Stomach (tissue), 9 donors: ENCODE data around the gene NTF3. TPM values are rescaled to one million over a fixed set of nuclear protein-coding genes. Genes with fewer than 3 reads are reported as not detected.
A peak's percentile ranks its signal among the peaks of the same experiment; 100 is the strongest.

ENCODE experiments used
- DNase-seq, 2 donors: peaks; one replicate each; pipeline versions ENCODE4 v3.0.0 to v3.0.0-alpha.2; 2013 to 2019
- H3K27ac ChIP-seq, 5 donors: fragments of 200-600 bp in 4 of 5; sonication (generic) in 4 of 5; one replicate each; pipeline ENCODE4 v1.5.1; 2013 to 2019; ENCODE audit warnings: mild to moderate bottlenecking in 1 of 5, moderate library complexity in 1 of 5
- H3K27me3 ChIP-seq, 3 donors: fragments of 200-600 bp; sonication (generic); one replicate each; pipeline ENCODE4 v1.5.1; 2017 to 2019; ENCODE audit warnings: mixed run types in 1 of 3
- H3K36me3 ChIP-seq, 4 donors: fragments of 200-600 bp; sonication (generic); 1 replicate in 3 of 4; 2 replicates in 1 of 4; pipeline ENCODE4 v1.5.1; 2016 to 2019
- H3K4me1 ChIP-seq, 4 donors: fragments of 200-600 bp; sonication (generic); one replicate each; pipeline ENCODE4 v1.5.1; 2016 to 2019
- H3K4me3 ChIP-seq, 4 donors: fragments of 200-600 bp; sonication (generic) in 3 of 4; one replicate each; pipeline ENCODE4 v1.5.1; 2016 to 2019; ENCODE audit warnings: mild to moderate bottlenecking in 1 of 4
- H3K9me3 ChIP-seq, 4 donors: fragments of 200-600 bp; sonication (generic); one replicate each; pipeline ENCODE4 v1.5.1; 2016 to 2019
- EP300 ChIP-seq: sonication (generic); formaldehyde crosslinking; IDR thresholded peaks from one replicate; pipeline ENCODE4 v1.6.1; 2017; ENCODE audit warnings: antibody characterized with exemption
- POLR2A ChIP-seq, 4 donors: fragments of 450-650 bp; IDR thresholded peaks; one replicate each; pipeline ENCODE4 v1.6.1; 2016; ENCODE audit warnings: antibody characterized with exemption in 4 of 4, control low read depth in 2 of 4, mild to moderate bottlenecking in 1 of 4, moderate library complexity in 1 of 4
- POLR2AphosphoS5 ChIP-seq, 3 donors: sonication (generic); formaldehyde crosslinking; IDR thresholded peaks; one replicate each; pipeline ENCODE4 v1.6.1; 2016; ENCODE audit warnings: antibody characterized with exemption in 3 of 3
- WGBS, 5 donors: extraction: QIAGEN DNeasy Blood & Tissue Kit in 3 of 5; methylation state at CpG; one replicate each; pipeline versions ENCODE4 v1.1.5 to v1.1.7; 2013 to 2018; 5-methylcytosine and 5-hydroxymethylcytosine counted together
- intact Hi-C: fragments of 100-400 bp; cut with DNase I; formaldehyde crosslinking; loops from one replicate; pipeline ENCODE4 v1.15.1; 2023; ENCODE audit warnings: low total_unique reads
- polyA plus RNA-seq, 3 donors: library from polyadenylated mRNA; stranded (reverse); fragments of 200-250 nt; gene quantifications; one replicate each; pipeline ENCODE4 v1.2.3, GENCODE V29; 2013
- total RNA-seq, 5 donors: library from RNA; depleted of rRNA; stranded (reverse); fragments of >200 nt; gene quantifications; one replicate each; pipeline versions ENCODE4 v1.1.0 to v1.2.3, GENCODE V29; 2014 to 2016
- TF ChIP-seq, protein P1 (sequence below), 7 experiments: fragments of 450-650 bp in 4 of 7; fragments of 200-600 bp in 3 of 7; sonication (generic) in 3 of 7; IDR thresholded peaks; one replicate each; pipeline ENCODE4 v1.5.1; 2016 to 2019; ENCODE audit warnings: antibody characterized with exemption in 7 of 7, control low read depth in 2 of 7, mild to moderate bottlenecking in 1 of 7
- donor health status: healthy with polysubstance abuse.
- donor health status: Bipolar disorder and iron deficiency.
- donor health status: healthy.

Gene NTF3
- total and polyA plus RNA-seq, 8 donors: 0.87 to 7.3 (median 4.0) TPM; not detected in 3

DNA sequence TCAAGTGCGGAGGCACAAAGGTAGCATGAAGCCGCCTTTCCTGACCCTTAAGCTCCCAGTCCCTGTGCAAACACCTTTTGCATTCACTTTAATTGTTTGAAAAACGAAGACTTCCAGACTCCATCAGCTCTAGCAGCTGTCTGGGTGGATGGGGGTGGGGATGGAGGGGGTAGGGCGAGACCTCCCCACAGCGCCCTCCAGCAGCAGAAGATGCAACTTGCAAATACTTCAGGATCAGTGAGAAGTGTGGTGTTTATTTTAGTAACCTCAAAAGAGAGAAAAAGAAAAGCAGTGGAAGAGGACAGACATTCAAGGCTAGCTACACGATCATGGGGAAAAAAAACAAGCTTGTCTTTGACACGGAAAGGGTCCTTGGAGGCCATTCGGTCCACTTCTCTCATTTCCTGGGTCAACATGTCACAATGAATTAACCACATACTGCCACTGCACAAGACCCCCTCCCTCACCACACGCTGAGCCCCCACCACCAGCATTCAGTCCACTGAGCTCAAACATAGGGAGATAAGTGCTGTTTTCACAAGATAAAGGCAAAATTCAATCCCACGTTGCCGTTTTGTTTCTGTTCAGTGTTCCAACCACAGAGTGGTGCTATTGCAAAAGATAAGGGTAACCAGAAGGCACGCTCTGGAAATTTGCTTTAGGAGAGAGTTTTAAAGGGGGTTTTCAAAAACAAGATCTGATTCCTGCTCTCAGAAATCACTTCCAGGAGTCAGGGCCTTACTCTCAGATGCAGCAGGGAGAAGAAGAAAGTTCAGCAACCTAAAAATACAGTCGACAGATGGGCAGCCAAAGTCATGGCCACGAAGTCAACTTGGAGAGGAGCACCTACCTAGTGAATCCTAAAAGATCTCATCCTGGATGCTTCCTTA lies 3.3 kb upstream of the NTF3 start:
- no peak overlapping the region for H3K4me3 ChIP-seq
- H3K27me3 ChIP-seq: peaks cover 7 to 68% (median 45%) of the 10 kb centered on the region in 3 donors
- no peaks in the 10 kb centered on the region for H3K9me3 ChIP-seq
- peaks cover 23 to 49% (median 47%) of the 10 kb centered on the region in 4 donors for H3K4me1 ChIP-seq
- DNase-seq: peak in 1 of 2 donors; percentile 75
- H3K27ac ChIP-seq: no peak overlapping the region
- 10 to 18% (median 14%) methylated on average over 14 of the region's 14 CpGs for WGBS, 5 donors
- intact Hi-C loops: loop anchor here (5.0 kb wide), 1 partner anchor 369 kb away; no protein-coding TSS in a partner anchor
- TF ChIP-seq POLR2AphosphoS5 (IDR thresholded peaks at IDR 0.05) (no peak), EP300 (no peak)
- TF ChIP-seq, protein P1, sequence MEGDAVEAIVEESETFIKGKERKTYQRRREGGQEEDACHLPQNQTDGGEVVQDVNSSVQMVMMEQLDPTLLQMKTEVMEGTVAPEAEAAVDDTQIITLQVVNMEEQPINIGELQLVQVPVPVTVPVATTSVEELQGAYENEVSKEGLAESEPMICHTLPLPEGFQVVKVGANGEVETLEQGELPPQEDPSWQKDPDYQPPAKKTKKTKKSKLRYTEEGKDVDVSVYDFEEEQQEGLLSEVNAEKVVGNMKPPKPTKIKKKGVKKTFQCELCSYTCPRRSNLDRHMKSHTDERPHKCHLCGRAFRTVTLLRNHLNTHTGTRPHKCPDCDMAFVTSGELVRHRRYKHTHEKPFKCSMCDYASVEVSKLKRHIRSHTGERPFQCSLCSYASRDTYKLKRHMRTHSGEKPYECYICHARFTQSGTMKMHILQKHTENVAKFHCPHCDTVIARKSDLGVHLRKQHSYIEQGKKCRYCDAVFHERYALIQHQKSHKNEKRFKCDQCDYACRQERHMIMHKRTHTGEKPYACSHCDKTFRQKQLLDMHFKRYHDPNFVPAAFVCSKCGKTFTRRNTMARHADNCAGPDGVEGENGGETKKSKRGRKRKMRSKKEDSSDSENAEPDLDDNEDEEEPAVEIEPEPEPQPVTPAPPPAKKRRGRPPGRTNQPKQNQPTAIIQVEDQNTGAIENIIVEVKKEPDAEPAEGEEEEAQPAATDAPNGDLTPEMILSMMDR (IDR thresholded peaks at IDR 0.05): peak in 5 of 7 experiments; percentile 36 to 50 (median 43)
- no peaks in the 10 kb centered on the region for H3K36me3 ChIP-seq

DNA sequence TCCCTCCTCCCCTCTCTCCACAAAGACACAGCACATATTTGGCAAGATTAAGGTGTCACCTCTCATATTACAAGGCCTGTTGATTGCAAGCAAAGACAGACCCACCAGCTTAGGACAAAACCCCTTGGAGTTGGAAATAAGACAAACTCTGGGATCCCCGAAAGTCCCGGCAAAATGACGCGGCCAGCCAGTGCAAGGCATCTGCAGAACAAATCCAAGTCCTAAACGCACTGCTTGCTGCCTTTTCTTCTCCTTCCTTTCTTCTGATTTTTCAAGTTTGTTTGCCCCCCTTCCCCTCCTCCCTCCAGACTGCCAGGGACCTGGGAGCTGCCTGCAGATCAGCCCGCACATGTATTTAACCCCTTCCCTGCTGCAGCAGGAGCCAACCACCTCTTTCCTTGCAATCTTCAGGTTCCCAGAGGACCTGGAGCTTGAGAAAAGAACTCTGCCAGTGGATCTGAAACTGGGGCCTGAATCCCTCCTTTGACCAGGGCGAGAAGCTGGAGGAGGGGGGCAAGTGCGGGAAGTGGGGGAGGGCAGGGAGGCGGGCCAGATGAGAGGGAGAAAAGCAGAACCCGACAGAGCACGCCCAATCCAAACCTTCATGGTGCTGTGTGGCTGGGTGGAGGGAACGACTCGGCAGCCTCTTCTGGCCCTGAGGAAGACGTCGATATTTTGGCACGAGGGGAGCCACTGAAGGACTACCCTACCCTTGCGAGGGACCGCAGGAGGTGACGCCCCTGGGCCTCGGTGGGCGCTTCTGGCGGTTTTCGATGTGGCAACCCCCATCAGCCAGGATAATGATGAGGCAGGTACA lies 2.0 kb upstream of the NTF3 start:
- intact Hi-C loops: loop anchor here (5.0 kb wide), 1 partner anchor 367 kb away; no protein-coding TSS in a partner anchor
- no peak for TF ChIP-seq POLR2A (IDR thresholded peaks at IDR 0.05)
- no peak for TF ChIP-seq POLR2AphosphoS5 (IDR thresholded peaks at IDR 0.05)
- H3K27ac ChIP-seq: peak overlapping the region in 2 of 5 donors; percentile 18 to 22
- 9 to 21% (median 16%) methylated on average over 20 to 23 of the region's 23 CpGs for WGBS, 5 donors
- H3K4me1 ChIP-seq: peaks cover 23 to 52% (median 51%) of the 10 kb centered on the region in 4 donors
- H3K4me3 ChIP-seq: peak overlapping the region in 1 of 4 donors; percentile 55
- no peaks in the 10 kb centered on the region for H3K9me3 ChIP-seq
- no peaks in the 10 kb centered on the region for H3K36me3 ChIP-seq
- peak in 1 of 2 donors; percentile 32 for DNase-seq
- peaks cover 7 to 82% (median 49%) of the 10 kb centered on the region in 3 donors for H3K27me3 ChIP-seq

DNA sequence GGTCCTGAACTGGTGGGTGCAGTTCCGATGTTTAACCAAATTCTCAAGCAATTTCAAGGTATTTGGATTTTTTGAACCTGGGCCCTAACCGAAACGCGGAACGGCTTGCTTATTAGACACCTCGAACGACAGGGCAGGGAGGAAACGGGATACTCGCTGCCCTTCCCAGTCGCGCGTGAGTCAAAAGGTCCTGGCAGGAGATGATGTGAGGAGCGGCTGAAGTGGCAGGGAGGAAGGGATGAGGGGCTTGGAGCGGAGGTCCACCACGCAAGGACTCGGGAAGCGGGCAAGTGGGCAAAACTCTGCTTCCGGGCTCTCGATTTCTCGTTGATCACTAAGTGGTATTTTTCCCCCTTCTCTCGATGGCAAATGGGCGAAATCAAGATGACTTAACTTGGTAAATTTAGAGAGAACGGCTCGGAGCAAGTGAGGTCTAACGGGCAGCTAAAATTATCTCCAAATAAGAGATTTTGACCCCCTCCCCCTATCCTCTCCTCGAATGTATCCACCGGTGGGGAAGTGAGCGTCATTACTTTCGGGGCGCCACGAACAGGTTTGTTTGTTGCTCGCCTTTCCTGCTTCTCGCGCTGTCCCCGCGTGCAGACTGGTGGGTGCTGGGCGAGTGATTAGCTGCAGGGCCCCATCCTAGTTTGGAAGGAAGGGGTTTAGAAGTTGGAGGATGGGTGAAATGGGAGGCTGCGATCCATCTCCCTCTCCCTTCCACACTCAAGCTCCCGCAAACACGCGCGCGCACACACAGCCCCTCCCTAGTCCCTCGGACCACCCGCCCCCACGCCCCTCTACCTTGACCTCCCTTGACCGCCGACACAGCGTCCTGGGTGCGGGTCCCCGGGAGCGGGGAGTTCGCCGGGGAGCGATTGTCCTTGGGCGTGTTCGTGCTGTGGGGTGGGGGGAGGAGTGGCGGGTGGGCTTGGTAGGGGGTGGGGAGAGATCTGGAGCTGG lies 986 bp upstream of the NTF3 start:
- TF ChIP-seq, protein P1 (IDR thresholded peaks at IDR 0.05): no peak
- TF ChIP-seq POLR2AphosphoS5 (IDR thresholded peaks at IDR 0.05): no peak
- no peak for TF ChIP-seq EP300
- TF ChIP-seq POLR2A (IDR thresholded peaks at IDR 0.05): no peak
- peak overlapping the region; percentile 47 to 55 (median 52) for H3K4me3 ChIP-seq
- WGBS, 5 donors: 4 to 15% (median 6%) methylated on average over 43 to 58 of the region's 58 CpGs
- peak overlapping the region in 3 of 5 donors; percentile 18 to 73 (median 22) for H3K27ac ChIP-seq
- peaks cover 7 to 92% (median 52%) of the 10 kb centered on the region in 3 donors for H3K27me3 ChIP-seq
- H3K36me3 ChIP-seq: no peaks in the 10 kb centered on the region
- DNase-seq: peak in 1 of 2 donors; percentile 42
- intact Hi-C loops: no loop called here
- no peaks in the 10 kb centered on the region for H3K9me3 ChIP-seq
- peaks cover 23 to 52% (median 51%) of the 10 kb centered on the region in 4 donors for H3K4me1 ChIP-seq

DNA sequence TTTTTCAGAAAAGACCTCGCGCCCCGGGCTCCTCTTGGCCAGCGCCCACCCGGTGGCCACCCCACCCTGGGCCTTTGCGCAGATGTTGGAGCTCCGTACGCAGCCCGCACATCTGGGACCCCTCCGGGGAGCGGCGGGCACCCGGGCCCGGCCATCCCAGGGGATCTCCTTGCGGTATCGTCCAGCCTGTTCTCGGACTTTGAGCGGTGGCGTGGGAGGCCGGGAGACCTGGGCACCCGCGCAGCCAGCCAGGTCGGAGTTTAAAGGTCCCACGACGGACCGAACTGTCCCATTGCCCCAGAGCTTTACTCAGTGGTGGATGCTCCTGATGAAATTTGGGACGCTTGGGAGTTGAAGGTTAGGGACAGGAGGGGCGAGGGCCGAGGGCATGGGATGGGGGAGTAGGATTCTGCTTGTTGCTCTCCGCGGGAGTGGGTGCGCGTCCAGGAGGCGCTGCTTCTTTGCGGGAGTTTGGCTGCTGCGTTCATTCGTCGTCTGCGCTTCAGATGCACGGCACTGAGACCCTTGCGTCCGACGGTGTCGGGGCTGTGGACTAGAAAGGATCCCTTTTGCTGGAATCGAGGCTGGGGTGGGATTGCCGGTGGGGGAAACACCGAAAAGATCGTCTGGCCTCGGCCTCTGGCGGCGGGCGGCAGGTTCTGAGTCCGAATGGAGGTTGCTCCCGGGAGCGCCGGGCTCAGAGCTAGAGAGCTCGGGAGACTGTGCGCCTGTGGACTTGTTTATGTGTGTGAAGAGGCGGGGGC lies 1.4 kb downstream of the NTF3 start:
- peak in 1 of 2 donors; percentile 63 for DNase-seq
- TF ChIP-seq, protein P1 (IDR thresholded peaks at IDR 0.05): no peak
- TF ChIP-seq EP300: no peak
- no peak for TF ChIP-seq POLR2A (IDR thresholded peaks at IDR 0.05)
- no peak for TF ChIP-seq POLR2AphosphoS5 (IDR thresholded peaks at IDR 0.05)
- WGBS, 5 donors: 1 to 3% (median 2%) methylated on average over 33 to 59 of the region's 59 CpGs
- H3K4me3 ChIP-seq: peak overlapping the region; percentile 47 to 55 (median 52)
- H3K27ac ChIP-seq: peak overlapping the region; percentile 7 to 80 (median 73)
- no peaks in the 10 kb centered on the region for H3K36me3 ChIP-seq
- peaks cover 7 to 91% (median 47%) of the 10 kb centered on the region in 3 donors for H3K27me3 ChIP-seq
- peaks cover 26 to 60% (median 53%) of the 10 kb centered on the region in 4 donors for H3K4me1 ChIP-seq
- intact Hi-C loops: no loop called here
- H3K9me3 ChIP-seq: no peaks in the 10 kb centered on the region
